ENCODE data around the gene TLR5. TPM values are rescaled to one million over a fixed set of nuclear protein-coding genes. Genes with fewer than 3 reads are reported as not detected.

The TLR5 gene
- total and polyA plus RNA-seq, 8 donors, result 9.8 to 27.6 (median 10.6) TPM

DNA sequence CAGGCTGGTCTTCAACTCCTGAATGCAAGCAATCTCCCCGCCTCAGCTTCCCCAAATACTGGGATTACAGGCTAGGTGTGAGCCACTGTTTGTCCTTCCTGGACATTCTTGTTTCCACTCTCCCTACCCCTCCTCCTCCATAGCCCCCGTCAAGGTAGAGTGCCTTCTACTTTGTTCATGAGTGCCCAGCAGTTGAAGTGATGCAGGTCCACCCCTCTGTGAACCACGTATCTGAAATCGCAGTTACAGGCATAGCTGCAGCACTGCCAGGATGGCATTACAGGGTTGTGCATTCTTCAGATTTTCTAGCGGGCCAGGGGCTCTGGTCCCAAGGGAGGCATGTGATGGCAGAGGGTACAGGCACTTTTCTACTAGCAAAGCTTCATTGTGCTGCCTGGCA, 7.4 kb upstream of the TLR5 start:
- TF ChIP-seq, protein P1, sequence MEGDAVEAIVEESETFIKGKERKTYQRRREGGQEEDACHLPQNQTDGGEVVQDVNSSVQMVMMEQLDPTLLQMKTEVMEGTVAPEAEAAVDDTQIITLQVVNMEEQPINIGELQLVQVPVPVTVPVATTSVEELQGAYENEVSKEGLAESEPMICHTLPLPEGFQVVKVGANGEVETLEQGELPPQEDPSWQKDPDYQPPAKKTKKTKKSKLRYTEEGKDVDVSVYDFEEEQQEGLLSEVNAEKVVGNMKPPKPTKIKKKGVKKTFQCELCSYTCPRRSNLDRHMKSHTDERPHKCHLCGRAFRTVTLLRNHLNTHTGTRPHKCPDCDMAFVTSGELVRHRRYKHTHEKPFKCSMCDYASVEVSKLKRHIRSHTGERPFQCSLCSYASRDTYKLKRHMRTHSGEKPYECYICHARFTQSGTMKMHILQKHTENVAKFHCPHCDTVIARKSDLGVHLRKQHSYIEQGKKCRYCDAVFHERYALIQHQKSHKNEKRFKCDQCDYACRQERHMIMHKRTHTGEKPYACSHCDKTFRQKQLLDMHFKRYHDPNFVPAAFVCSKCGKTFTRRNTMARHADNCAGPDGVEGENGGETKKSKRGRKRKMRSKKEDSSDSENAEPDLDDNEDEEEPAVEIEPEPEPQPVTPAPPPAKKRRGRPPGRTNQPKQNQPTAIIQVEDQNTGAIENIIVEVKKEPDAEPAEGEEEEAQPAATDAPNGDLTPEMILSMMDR (IDR thresholded peaks at IDR 0.05), result no peak
- intact Hi-C loops (cut with DNase I), result no loop called here
- Histone ChIP-seq H3K36me3 (no peaks in the 10 kb centered on the region), H3K27me3 (no peaks in the 10 kb centered on the region), H3K4me3 (no peak overlapping the region), H3K27ac (no peak overlapping the region), H3K4me1 (peaks cover 0 to 21% of the 10 kb centered on the region in 2 donors), H3K9me3 (peaks cover 0 to 11% of the 10 kb centered on the region in 2 donors)
- DNase-seq, result no peak
- ATAC-seq, result no peak

DNA sequence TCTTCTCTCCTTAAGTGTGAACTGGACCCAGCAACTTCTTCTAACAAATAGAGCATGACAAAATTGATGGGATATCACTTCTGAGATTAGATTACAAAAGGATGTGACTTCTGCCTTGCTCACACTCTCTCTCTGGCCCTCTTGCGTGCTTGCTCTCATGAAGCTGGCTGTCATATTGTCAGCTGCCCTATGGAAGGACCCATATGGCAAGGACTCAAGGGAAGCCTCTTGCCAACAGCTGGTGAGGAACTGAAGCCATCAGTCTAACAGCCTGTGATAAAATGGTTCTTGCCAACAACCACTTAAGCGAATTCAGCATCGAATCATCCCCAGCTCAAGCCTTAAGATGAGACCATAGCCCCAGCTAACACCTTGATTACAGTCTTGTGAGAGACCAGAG, 4.8 kb upstream of the TLR5 start:
- Histone ChIP-seq H3K27ac (no peak overlapping the region), H3K4me3 (no peak overlapping the region), H3K27me3 (no peaks in the 10 kb centered on the region), H3K36me3 (no peaks in the 10 kb centered on the region), H3K4me1 (peaks cover 13 to 30% of the 10 kb centered on the region in 2 donors), H3K9me3 (peaks cover 0 to 11% of the 10 kb centered on the region in 2 donors)
- intact Hi-C loops (cut with DNase I), result no loop called here
- ATAC-seq (no peak), DNase-seq (no peak)
- TF ChIP-seq, protein P1 (IDR thresholded peaks at IDR 0.05), result no peak

DNA sequence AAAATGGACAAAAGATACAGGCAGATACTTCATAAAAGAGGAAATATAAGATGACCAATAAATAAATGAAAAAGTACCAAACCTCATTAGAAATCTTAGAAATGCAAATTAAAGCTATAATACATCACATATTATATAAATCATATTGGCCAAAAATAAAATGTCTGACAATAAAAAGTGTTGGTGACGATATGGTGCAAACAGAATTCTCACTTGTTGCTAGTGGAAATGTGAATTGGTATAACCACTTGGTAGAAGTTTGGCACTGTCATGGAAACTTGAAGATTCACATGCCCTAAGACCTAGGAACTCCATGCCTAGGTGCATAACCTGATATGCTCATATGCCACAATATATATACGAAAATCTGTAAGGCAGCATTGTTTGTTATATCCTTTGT, 4.4 kb upstream of the TLR5 start:
- ATAC-seq (no peak), DNase-seq (no peak)
- peaks cover 13 to 30% of the 10 kb centered on the region in 2 donors for H3K4me1 ChIP-seq
- H3K9me3 ChIP-seq, result peaks cover 0 to 11% of the 10 kb centered on the region in 2 donors
- H3K36me3 ChIP-seq, result no peaks in the 10 kb centered on the region
- no peaks in the 10 kb centered on the region for H3K27me3 ChIP-seq
- intact Hi-C loops (cut with DNase I), result no loop called here
- no peak overlapping the region for H3K4me3 ChIP-seq
- no peak overlapping the region for H3K27ac ChIP-seq
- TF ChIP-seq, protein P1 (IDR thresholded peaks at IDR 0.05), result no peak

DNA sequence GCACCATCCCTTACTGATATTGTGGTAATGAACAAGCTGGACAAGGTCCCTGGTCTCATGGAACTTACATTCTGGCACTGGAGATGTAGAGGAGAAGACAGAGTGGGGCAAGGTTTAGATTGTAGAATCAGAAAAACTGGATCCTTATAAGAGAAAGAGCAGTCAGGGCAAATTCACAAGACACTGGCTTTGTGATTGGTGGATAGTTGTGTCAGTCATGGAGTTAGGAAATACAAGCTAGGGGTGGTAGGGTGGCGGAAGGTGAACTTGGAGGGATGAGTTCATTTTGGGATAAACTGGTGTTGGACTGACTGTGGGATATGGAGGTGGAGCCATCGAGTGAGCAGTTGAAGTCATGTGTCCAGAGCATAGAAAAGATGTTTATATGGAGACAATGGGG, 3.7 kb upstream of the TLR5 start:
- Histone ChIP-seq H3K4me1 (peaks cover 17 to 34% of the 10 kb centered on the region in 2 donors), H3K9me3 (peaks cover 0 to 11% of the 10 kb centered on the region in 2 donors), H3K27me3 (no peaks in the 10 kb centered on the region), H3K4me3 (no peak overlapping the region), H3K27ac (no peak overlapping the region), H3K36me3 (no peaks in the 10 kb centered on the region)
- no peak for ATAC-seq
- DNase-seq, result no peak
- TF ChIP-seq, protein P1 (IDR thresholded peaks at IDR 0.05), result no peak
- intact Hi-C loops (cut with DNase I), result no loop called here

DNA sequence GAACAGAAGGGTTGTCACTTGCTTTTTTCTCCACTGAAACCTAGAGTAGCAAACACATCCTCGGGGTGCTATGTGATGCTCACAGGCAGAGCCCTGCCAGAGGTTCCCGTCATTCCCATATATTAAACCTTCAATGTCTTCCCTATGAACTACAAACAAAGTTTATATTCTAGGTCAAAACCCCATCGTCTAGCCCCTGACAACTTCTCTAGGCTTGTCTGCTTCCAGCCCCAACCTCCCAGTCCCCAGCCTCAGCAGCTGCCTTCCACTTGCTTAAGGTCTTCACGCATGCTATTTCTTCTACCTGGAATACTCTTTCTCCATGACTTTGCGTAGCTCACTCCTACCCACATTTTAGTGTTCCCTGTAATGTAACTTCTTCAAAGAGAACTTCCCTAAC, 1.9 kb upstream of the TLR5 start:
- Histone ChIP-seq H3K36me3 (no peaks in the 10 kb centered on the region), H3K4me3 (no peak overlapping the region), H3K27ac (no peak overlapping the region), H3K27me3 (no peaks in the 10 kb centered on the region), H3K9me3 (peaks cover 0 to 11% of the 10 kb centered on the region in 2 donors), H3K4me1 (peaks cover 21 to 51% of the 10 kb centered on the region in 2 donors)
- ATAC-seq (no peak), DNase-seq (no peak)
- intact Hi-C loops (cut with DNase I), result no loop called here
- TF ChIP-seq, protein P1 (IDR thresholded peaks at IDR 0.05), result no peak
